HepG2 (cell line): ENCODE results near the gene MYO5B. TPM values are rescaled to one million over a fixed set of nuclear protein-coding genes. Genes with fewer than 3 reads are reported as not detected.

Experiments
- ARID5B ChIP-seq: IDR thresholded peaks from 2 replicates; pipeline ENCODE4 v1.4.0; 2020; ENCODE audit warnings: mild to moderate bottlenecking, missing genetic modification reagents
- CREB3 ChIP-seq: sonication (generic); formaldehyde crosslinking; IDR thresholded peaks from 2 replicates; pipeline ENCODE4 v1.5.0; 2020; ENCODE audit warnings: missing genetic modification reagents
- HOXA9 ChIP-seq: sonication (generic); formaldehyde crosslinking; IDR thresholded peaks from 2 replicates; pipeline ENCODE4 v1.8.1; 2022; ENCODE audit warnings: missing genetic modification reagents, mild to moderate bottlenecking, moderate library complexity, borderline replicate concordance
- NKX3-1 ChIP-seq: sonication (generic); formaldehyde crosslinking; IDR thresholded peaks from 2 replicates; pipeline ENCODE4 v1.5.0; 2020; ENCODE audit warnings: missing genetic modification reagents
- SNRNP70 ChIP-seq: fragments of 200-400 bp; formaldehyde crosslinking; IDR thresholded peaks from 2 replicates; pipeline ENCODE4 v1.6.1; 2017; ENCODE audit warnings: mild to moderate bottlenecking, low read depth, low read length, moderate library complexity
- polyA plus RNA-seq, 8 experiments: library from polyadenylated mRNA; depleted of rRNA in 3 of 8; stranded (reverse) in 7 of 8; unstranded in 1 of 8; fragments of >200 nt; fragmentation: Illumina TruSeq in 4 of 8; extraction: Trizol in 4 of 8; gene quantifications; 2 replicates each; pipeline versions ENCODE4 v1.2.1 to v1.2.3, GENCODE V29; 2011 to 2016; ENCODE audit warnings: low read depth in 4 of 8, missing spikeins in 1 of 8, mixed read lengths in 1 of 8; ENCODE audit not compliant: insufficient read depth in 1 of 8
- total RNA-seq, 5 experiments: library from RNA; depleted of rRNA; stranded (reverse); fragments of >200 nt; fragmentation: Illumina TruSeq; extraction: Trizol; gene quantifications; 2 replicates each; pipeline ENCODE4 v1.2.3, GENCODE V29; 2016; ENCODE audit warnings: low read depth in 1 of 5
- TF ChIP-seq, protein P1 (sequence below): sonication (generic); formaldehyde crosslinking; conservative IDR thresholded peaks from 2 replicates; pipeline ENCODE4 v1.8.0; 2022; ENCODE audit warnings: missing genetic modification reagents

MYO5B gene
- total and polyA plus RNA-seq, 2 of the 13 experiments (the other 11 are each of a cell fraction or from before 2014, with no cell fraction given): 13.1 to 24.0 TPM

- TF ChIP-seq, protein P1, sequence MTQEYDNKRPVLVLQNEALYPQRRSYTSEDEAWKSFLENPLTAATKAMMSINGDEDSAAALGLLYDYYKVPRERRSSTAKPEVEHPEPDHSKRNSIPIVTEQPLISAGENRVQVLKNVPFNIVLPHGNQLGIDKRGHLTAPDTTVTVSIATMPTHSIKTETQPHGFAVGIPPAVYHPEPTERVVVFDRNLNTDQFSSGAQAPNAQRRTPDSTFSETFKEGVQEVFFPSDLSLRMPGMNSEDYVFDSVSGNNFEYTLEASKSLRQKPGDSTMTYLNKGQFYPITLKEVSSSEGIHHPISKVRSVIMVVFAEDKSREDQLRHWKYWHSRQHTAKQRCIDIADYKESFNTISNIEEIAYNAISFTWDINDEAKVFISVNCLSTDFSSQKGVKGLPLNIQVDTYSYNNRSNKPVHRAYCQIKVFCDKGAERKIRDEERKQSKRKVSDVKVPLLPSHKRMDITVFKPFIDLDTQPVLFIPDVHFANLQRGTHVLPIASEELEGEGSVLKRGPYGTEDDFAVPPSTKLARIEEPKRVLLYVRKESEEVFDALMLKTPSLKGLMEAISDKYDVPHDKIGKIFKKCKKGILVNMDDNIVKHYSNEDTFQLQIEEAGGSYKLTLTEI (CRISPR knock-in tag): no peak
- TF ChIP-seq SNRNP70 (no peak), NKX3-1 (no peak), HOXA9 (CRISPR knock-in tag) (no peak), CREB3 (CRISPR knock-in tag) (no peak), ARID5B (CRISPR knock-in tag) (no peak)
Observed at GRCh38 chr18:50162486-50163304, 32.3 kb downstream of the MYO5B start (continued).
